ENCODE results near the gene MAOA.

Gene MAOA

GRCh38 chrX:43750248-43750676 lies 94.2 kb downstream of the MAOA start:
- H3K36me3 ChIP-seq (ENCODE audit: insufficient read depth, low read length): no peaks in the 10 kb centered on the region
- no peaks in the 10 kb centered on the region for H4K20me1 ChIP-seq (ENCODE audit: insufficient read depth, low read length)
- no peaks in the 10 kb centered on the region for H3F3A ChIP-seq (ENCODE audit: insufficient read depth, low read length)
- TF ChIP-seq CTCF (IDR thresholded peaks at IDR 0.05; ENCODE audit: low read length): peak; percentile 57
- no peak for TF ChIP-seq EZH2 (IDR thresholded peaks at IDR 0.05; ENCODE audit: borderline replicate concordance, low read length)
- H2AFZ ChIP-seq (ENCODE audit: low read length): no peak overlapping the region
- H3K27ac ChIP-seq (ENCODE audit: low read depth, low read length, poor library complexity, severe bottlenecking): no peak overlapping the region
- no peak overlapping the region for H3K9ac ChIP-seq (ENCODE audit: low read length)
- H3K79me2 ChIP-seq (ENCODE audit: insufficient read depth, low read length): no peaks in the 10 kb centered on the region
- H3K9me3 ChIP-seq (ENCODE audit: low read length): no peaks in the 10 kb centered on the region
- H3K27me3 ChIP-seq (ENCODE audit: insufficient read depth, low read length): no peaks in the 10 kb centered on the region
- H3K4me1 ChIP-seq (ENCODE audit: insufficient read depth, low read length, severe bottlenecking): no peaks in the 10 kb centered on the region
- H3K4me3 ChIP-seq (ENCODE audit: low read depth, low read length, poor library complexity, severe bottlenecking): no peak overlapping the region
- no peaks in the 10 kb centered on the region for H3K9me2 ChIP-seq (ENCODE audit: low read depth, low read length)
- H3K4me2 ChIP-seq (ENCODE audit: low read length): no peak overlapping the region

- no peaks in the 10 kb centered on the region for H4K20me1 ChIP-seq (ENCODE audit: insufficient read depth, low read length)
- H3K4me1 ChIP-seq (ENCODE audit: insufficient read depth, low read length, severe bottlenecking): no peaks in the 10 kb centered on the region
- H3K79me2 ChIP-seq (ENCODE audit: insufficient read depth, low read length): no peaks in the 10 kb centered on the region
- no peaks in the 10 kb centered on the region for H3K9me3 ChIP-seq (ENCODE audit: low read length)
- no peak overlapping the region for H3K27ac ChIP-seq (ENCODE audit: low read depth, low read length, poor library complexity, severe bottlenecking)
- no peaks in the 10 kb centered on the region for H3K27me3 ChIP-seq (ENCODE audit: insufficient read depth, low read length)
- no peaks in the 10 kb centered on the region for H3K36me3 ChIP-seq (ENCODE audit: insufficient read depth, low read length)
- no peak overlapping the region for H3K9ac ChIP-seq (ENCODE audit: low read length)
- no peaks in the 10 kb centered on the region for H3F3A ChIP-seq (ENCODE audit: insufficient read depth, low read length)
- no peak overlapping the region for H3K4me2 ChIP-seq (ENCODE audit: low read length)
- no peak overlapping the region for H2AFZ ChIP-seq (ENCODE audit: low read length)
- TF ChIP-seq CTCF (IDR thresholded peaks at IDR 0.05; ENCODE audit: low read length) (no peak), EZH2 (IDR thresholded peaks at IDR 0.05; ENCODE audit: borderline replicate concordance, low read length) (no peak)
- H3K4me3 ChIP-seq (ENCODE audit: low read depth, low read length, poor library complexity, severe bottlenecking): no peak overlapping the region
- no peaks in the 10 kb centered on the region for H3K9me2 ChIP-seq (ENCODE audit: low read depth, low read length)
These were observed 97.5 kb downstream of the MAOA start for GRCh38 chrX:43753637-43754036.

- Histone ChIP-seq H3K4me3 (ENCODE audit: low read depth, low read length, poor library complexity, severe bottlenecking) (no peak overlapping the region), H3K27ac (ENCODE audit: low read depth, low read length, poor library complexity, severe bottlenecking) (no peak overlapping the region), H3K9me2 (ENCODE audit: low read depth, low read length) (no peaks in the 10 kb centered on the region), H3K79me2 (ENCODE audit: insufficient read depth, low read length) (no peaks in the 10 kb centered on the region), H3F3A (ENCODE audit: insufficient read depth, low read length) (no peaks in the 10 kb centered on the region), H4K20me1 (ENCODE audit: insufficient read depth, low read length) (no peaks in the 10 kb centered on the region), H3K9me3 (ENCODE audit: low read length) (no peaks in the 10 kb centered on the region), H3K4me2 (ENCODE audit: low read length) (no peak overlapping the region), H2AFZ (ENCODE audit: low read length) (no peak overlapping the region), H3K36me3 (ENCODE audit: insufficient read depth, low read length) (no peaks in the 10 kb centered on the region), H3K27me3 (ENCODE audit: insufficient read depth, low read length) (no peaks in the 10 kb centered on the region), H3K9ac (ENCODE audit: low read length) (no peak overlapping the region), H3K4me1 (ENCODE audit: insufficient read depth, low read length, severe bottlenecking) (no peaks in the 10 kb centered on the region)
- TF ChIP-seq CTCF (IDR thresholded peaks at IDR 0.05; ENCODE audit: low read length) (no peak), EZH2 (IDR thresholded peaks at IDR 0.05; ENCODE audit: borderline replicate concordance, low read length) (no peak)
These were observed 100.0 kb downstream of the MAOA start for GRCh38 chrX:43756076-43756475.
